ENCODE measurements around the gene HEATR5A.
"Not testable (repeated sequence)": the region's sequence is repeated elsewhere in the genome, so short reads cannot be mapped to it uniquely, and the experiment has no call there.

HEATR5A gene

DNA sequence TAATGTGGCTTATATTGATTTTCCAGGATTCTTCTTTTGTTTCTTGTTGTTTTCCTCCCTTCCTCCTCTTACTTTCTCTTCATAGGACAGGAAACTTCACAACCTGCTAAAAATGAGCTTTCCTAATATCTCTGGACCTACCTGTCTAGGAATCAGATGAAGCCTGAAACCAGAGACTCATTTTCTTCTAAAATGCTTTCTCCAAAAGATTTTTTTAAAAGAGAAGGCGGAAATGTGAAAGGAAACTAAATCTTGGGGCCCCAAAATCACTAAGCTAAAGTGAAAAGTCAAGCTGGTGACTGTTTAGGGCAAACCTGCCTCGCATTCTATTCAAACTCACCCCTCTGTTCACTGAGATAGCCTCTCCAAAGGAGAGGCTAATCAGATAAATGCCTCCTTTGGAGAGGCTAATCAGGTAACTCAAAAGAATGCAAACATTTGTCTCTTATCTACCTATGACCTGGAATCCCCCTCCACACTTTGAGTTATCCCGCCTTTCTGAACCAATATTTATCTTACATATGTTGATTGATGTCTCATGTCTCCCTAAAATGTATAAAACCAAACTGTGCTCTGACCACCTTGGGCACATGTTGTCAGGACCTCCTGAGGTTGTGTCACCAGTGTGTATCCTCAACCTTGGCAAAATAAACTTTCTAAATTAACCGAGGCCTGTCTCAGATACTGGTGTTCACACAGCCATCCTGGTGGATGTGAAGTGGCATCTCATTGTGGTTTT, 140.0 kb downstream of the HEATR5A start:
- no peak for DNase-seq

DNA sequence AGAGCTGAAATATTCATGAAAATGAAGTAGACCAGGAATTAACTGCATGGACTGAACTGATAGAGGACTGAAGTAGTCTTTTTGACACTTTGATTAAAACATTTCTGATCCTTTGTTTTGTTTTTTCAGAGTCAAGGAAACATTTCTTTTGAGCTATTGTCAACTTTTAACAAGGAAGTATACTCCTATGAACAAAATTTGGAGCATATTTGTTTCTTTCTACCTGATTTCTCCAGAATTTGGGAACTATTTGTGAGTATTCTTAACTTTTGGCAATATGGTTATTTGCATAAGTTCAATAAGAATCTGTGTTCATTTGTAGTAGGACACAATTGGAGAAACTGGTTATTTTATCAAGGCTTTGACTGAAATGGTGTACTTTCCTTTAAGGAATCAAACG, 141.5 kb downstream of the HEATR5A start:
- DNase-seq = no peak

DNA sequence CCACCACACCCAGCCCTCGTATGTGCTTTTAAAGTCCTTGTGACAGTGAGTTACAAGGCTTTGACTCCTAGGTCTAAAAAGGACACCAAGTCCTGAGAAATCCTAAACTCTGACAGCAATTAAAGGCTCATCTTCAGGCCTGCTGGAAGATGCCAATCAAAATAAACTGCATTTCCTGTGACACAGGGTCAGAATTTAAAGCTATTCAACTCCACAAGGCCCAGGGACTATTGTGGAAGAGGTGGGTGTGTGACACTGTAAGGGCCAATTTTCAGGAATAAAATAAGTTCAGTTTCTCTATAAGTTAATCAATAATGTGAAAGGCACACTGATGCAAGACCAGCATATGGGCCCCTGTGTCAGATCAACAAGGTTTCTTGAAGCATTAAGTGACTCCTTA, 143.3 kb downstream of the HEATR5A start:
- no peak for DNase-seq

DNA sequence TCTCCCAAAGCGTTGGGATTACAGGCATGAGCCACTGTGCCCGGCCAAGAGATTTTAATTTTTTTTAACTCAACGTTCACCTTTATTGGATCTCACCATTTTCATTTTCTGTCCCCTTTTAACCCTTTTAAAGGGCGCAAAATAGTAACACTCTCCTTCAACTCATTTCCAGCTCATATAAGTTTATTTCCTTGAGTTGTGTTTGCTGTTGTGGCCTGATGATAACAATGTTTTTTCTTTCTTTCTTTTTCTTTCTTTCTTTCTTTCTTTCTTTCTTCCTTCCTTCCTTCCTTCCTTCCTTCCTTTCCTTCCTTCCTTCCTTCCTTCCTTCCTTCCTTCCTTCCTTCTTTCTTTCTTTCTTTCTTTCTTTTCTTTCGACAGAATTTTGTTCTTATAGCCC, 143.9 kb downstream of the HEATR5A start:
- not testable (repeated sequence) for DNase-seq

DNA sequence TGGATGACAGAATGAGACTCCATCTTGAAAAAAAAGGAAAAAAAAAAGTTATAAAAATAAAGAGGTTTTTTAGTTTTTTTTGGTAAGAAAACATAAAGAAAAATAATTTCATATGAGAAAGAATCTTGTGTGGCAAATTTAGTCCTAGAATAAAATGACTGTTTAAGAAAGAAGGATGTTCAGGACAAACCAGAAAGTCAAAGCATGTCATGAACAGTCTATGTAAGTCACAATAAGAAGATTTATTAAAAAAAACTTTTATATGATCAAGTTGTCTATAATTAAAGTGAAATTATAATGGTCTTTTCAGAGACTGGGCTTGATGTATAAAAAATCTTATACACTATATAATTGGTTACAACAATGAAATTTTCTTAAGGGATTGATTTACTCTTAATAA, 144.6 kb downstream of the HEATR5A start:
- DNase-seq = no peak

DNA sequence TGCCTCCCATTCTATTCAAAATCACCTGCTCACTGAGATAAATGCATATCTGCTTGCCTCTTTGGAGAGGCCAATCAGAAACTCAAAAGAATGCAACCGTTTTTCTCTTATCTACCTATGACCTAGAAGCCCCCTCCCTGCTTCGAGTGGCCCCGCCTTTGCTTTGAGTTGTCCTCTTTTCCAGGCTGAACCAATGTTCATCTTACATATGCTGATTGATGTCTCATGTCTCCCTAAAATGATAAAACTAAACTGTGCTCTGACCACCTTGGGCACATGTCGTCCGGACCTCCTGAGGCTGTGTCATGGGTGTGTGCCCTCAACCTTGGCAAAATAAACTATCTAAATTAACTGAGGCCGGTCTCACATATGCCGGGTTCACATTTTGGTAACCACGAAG, 148.7 kb downstream of the HEATR5A start:
- DNase-seq = no peak

DNA sequence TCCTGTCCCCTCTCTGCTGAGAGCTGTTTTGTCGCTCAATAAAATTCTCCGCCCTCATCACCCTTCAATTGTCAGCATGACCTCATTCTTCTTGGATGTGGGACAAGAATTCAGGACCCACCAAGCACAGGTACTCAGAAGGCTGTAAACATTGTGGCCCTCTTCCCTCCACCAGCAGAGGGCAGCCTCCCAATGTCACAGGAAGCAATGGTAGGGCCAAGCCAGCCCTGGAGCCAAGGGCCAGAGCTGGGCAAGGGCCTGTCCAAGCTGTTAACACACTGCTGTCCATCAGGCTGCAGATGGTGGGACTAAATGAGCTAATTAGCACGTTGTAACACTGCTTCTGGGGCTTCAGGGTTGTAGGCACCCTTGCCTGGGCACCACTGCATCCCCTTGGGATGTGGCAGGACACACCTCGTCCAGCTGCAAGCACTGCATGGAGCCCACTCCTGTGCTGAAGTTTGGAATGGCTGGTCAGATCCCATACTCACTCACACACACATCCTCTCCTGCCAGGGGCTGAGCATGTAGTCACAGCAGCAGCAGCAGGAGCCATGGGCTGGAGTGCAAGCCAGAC, 150.1 kb downstream of the HEATR5A start:
- no peak for DNase-seq

DNA sequence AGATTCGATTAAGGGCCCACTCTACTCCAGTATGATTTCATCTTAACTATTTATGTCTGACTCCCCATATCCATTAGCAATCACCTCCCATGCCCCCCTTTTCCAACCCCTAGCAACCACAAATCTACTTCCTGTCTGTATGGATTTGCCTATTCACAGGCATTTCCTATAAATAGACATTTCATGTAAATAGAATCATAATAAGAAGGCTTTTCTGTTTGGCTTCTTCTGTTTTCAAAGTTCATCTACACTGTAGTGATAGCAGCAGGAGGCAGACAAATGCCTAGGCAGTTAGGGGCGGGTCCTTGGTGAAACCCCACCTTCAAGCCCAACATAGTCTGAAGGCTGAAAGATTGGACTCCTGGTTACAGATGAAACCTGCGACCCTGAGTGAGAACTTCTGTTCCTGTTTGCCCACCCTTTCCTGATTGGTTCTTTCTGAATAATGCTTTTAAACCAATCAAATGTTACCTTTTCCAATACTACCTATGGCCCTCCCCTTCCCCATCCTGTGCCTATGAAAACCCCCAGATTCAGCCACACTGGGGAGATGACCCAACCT, 150.6 kb downstream of the HEATR5A start:
- DNase-seq = no peak

DNA sequence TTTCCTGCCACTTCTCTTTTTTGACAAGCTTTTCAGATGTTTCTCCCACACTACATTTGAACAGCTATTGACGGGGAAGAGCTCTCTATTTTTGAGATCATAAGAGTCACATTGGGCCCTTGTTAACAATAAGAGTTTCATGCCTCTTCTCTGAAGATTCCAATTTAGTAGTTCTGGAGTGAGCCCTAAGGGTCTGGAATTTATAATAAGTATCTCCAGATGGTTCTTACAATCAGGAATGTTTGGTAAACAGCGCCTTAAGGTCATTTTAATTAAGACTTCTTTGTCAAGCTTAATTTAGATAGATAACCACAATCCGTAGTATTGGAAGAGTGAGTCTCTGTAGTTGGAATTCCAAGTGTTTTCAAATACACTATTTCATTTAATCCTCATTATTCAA, 152.1 kb downstream of the HEATR5A start:
- no peak for DNase-seq

DNA sequence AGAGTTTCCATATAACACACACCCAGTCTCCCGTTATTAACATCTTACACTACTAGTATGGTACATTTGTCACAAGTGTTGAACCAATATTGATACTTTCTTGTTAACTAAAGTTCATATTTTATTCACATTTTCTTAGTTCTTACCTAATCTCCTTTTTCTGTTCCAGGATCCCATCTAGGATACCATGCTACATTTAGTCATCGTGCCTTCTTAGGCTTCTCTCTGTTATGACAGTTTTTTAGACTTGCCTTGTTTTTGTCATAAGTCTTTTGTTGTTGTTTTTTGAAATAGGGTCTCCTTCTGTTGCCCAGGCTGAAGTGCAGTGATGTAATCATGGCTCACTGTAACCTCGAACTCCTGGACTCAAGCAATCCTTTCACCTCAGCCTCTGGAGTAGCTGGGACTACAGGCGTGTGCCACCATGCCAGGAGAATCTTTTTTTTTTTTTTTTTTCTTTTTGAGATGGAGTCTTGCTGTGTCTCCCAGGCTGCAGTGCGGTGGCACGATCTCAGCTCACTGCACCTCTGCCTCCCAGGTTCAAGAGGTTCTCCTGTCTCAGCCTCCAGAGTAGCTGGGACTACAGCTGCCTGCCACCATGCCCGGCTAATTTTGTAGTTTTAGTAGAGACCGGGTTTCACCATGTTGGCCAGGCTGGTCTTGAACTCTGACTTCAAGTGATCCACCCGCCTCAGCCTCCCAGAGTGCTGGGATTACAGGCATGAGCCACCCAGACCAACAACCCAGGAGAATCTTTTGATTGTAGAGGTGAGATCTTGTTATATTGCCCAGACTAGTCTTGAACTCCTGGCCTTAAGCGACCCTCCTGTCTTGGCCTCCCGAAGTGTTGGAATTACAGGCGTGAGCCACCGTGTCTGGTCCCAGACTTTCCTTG, 153.7 kb downstream of the HEATR5A start:
- no peak for DNase-seq

DNA sequence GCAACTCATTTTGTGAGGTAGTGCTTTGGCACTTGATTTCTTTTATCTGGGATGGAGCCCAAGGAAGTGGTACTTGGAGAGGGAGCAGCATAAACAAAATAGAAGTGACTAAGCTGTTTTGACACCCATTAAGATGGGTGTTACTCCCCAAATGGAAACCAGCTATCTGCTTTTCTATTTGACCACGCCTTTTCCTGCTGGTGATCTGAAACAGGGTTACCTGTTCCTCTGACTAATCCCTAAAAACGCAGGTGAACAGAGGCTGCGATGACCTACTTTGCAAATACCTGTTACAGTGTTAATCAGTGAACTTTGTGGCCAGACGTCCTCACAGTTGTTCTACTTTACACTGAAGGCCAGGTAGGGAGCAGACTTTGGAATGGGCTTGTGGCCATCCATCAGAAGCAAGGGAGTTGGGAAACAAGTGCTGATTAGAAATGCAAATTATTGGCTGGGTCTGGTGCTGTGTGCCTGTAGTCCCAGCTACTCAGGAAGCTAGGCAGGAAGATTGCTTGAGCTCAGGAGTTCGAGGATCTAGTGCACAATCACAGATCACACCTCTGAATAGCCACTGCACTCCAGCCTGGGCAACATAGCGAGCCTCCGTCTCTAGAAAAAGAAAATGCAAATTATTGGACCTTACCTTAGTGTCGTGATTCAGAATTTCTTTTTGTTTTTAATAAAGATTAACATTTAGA, 154.5 kb downstream of the HEATR5A start:
- no peak for DNase-seq

DNA sequence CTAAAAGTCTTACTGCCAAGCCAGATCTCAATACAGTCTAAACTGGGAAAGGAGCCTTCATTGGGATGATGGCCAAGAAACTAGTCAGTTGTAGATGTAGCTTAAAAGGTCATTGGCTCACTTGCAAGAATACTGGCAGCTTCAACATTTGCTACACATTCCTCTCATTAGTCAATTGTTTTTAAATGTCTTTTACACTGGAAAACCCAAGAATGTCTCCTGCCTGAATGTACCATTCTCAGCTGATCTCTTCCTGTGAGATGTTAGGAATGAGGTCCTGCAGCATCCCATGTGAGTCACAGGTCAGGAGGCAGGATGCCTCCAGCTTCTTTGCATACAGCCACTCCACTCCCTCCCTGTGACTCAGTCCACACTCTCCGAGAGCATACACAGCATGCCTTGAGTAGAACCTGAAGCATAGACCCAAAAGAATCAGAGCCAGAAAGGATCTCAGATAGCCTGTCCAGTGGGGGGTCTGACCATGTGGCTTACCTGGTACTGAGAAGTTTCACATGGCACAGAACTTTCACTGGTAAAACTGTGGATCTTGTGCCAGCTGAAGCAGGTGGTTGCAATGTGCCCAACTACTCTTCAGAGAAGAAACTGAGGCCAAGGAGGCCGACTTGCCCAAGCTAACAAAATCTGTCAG, 156.7 kb downstream of the HEATR5A start:
- DNase-seq = no peak

DNA sequence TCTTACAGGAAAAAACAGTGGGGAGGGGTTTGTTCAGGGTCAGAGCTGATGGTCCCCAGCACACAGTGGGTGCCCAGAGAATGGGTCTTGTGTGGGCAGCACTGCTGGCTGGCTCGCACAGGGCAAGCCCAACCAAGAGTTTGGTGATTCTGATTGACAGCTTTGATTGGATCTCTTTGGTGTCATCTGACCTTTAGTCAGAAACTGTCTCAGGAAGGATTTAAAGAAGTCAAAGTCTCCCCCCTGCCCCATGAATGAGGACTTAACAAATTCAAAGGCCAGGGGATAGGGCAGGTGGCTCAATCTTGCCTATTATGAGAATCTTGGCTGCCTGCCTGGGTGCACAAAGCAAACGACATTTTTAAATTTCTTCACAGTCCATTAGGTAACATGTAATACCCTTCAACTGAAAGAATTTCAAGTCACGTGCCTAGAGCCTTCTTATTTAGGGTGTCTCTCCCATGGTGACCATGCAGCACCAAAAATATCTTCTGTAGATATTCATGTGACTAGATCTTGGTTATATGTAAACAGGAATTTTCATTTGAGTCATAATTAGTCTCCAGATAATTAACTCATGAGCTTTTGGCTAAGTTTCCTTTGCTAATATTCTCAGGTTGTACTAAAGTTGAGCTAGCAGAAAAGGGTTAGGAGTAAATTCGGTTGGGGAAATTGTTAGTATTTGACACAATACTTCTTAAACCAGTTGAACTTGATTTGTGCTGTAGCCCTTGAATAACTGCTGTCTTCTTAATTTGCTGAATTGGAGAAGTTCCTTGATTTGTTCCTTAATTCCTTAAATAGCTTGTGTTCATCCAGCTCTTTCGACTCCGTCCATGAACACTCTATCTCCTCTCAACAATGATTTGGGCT, 158.3 kb downstream of the HEATR5A start:
- DNase-seq = no peak

DNA sequence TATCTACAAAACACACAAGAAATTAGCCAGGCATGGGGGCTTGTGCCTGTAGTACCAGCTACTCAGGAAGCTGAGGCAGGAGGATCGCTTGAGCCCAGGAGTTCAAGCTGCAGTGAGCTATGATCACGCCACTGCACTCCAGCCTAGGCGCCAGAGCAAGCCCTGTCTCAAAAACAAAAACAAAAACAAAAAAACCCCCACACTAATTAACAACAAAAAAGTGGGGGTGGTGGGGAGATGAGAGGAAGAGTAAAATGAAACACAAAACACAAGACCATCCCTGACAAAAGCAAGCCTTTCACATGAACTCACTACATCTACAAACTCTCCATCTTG, 158.9 kb downstream of the HEATR5A start:
- no peak for DNase-seq

DNA sequence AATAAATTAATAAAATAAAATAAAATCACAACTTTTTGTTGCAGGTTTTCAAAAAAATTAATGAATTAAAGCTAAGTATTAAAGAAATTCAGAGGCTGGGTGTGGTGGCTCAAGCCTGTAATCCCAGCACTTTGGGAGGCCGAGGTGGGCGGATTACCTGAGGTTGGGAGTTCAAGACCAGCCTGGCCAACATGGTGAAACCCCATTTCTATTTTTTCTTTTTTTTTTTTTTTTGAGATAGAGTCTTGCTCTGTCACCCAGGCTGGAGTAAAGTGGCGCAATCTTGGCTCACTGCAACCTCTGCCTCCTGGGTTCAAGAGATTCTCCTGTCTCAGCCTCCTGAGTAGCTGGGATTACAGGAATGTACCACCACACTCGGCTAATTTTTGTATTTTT, 161.3 kb downstream of the HEATR5A start:
- DNase-seq = not testable (repeated sequence)

DNA sequence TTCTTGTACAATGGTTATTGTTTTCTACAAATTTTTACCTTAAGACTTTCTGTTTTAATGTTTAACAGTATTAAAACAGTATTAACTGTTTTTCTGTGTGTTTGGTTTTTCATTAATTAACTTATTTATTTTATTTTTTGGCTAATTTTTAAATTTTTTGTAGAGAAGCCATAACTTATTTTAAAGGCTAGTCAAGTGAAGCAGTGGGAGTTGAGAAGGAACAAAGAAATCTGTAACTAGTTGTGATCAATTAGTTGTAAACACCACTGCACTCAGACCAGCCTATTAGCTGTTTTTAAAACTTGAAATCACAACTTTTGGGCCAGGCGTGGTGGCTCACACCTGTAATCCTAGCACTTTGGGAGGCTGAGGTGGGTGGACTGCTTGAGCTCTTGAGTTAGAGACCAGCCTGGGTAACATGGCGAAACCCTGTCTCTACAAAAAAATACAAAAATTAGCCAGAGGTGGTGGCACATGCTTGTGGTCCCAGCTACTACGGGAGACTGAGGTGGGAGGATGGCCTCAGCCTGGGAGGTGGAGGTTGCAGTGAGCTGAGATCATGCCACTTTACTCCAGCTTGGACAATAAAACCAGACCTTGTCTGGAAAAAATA, 161.8 kb downstream of the HEATR5A start:
- no peak for DNase-seq

DNA sequence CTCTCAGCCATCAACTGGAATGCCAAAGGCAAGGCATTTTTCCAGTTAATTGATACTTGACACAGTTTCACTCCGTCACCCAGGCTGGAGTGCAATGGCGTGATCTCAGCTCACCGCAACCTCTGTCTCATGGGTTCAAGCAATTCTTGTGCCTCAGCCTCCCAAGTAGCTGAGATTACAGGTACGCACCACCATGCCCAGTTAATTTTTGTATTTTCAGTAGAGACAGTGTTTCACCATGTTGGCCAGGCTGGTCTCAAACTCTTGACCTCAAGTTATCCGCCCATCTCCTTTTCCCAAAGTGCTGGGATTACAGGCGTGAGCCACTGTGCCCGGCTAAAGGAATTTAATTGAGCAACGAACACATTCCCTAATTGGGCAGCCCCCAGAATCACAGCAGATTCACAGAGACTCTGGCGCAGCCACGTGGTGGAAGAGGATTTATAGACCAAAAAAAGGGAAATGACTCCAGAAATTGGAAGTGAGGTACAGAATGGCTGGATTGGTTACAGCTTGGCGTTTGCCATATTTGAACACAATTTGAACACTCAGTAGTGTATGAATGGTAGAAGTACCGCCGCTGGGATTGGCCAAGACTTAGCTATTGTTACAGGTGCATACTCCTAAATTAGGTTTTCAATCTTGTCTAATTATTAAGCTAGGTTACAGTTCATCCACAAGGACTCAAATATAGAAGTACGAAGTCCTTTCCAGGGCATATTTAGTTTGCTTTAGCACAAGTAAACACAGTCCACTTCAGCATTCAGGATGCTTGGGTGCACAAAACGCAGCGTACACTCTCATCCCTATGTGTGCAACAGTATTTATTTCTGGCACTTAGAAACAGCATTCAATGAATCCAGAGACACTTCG, 162.6 kb downstream of the HEATR5A start:
- not testable (repeated sequence) for DNase-seq

DNA sequence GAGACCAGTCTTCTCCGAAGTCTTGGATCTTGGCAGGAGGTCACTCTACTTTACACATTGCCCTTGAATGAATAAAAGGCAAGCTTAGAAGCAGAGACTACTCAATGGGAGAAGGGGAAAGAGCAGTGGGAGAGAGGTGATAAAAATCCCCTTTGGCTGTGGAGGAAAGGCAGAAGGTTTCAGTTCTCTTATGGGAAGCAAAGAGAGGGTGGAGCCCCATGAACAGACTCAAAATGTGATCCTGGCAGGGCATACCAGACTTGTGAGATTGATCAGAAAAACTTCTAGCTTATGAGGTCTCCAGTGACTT, 163.2 kb downstream of the HEATR5A start:
- DNase-seq = no peak

DNA sequence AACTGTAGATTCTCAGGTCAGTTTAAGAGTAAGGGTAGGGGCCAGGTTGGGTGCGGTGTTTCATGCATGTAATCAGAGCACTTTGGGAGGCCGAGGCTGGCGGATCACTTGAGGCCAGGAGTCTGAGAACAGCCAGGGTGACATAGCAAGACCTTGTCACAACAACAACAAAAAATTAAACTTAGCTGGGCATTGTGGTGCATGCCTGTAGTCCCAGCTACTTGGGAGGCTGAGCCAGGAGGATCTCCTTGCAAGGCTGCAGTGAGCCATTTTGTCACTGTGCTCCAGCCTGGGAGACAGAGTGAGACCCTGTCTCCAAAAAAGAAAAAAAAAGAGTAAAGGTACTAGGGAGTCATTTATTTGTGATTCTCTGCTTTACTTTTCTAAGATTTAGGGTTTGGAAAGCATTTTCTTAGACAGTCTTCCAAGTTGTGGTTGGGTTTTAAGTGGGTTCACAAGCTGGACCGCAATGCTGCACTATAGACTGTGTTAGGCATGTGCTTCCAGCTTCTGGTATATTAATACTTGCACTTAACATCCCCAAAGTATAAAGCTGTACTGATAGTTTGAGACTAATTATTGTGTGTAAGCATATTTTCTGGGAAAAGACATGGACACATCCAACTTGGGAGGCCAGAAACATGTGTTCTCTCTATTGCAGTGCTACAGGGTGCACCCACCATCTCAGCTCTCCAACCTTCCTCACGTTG, 163.7 kb downstream of the HEATR5A start:
- no peak for DNase-seq

DNA sequence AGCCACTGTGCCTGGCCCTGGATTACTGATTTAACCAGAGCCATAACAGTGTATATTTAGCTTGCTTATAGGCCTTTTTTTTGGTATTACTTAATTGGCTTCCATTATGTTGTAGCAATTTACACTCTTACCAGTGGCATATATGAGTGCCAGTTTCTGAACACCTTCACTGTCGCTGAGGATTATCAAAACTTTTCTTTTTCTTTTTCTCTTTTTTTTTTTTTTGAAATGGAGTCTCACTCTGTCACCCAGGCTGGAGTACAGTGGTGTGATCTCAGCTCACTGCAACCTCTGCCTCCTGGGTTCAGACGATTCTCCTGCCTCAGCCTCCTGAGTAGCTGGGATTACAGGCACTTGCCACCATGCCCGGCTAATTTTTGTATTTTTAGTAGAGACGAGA, 164.4 kb downstream of the HEATR5A start:
- DNase-seq = not testable (repeated sequence)
